Endothelial cell of umbilical vein (primary cell): Measurements from ENCODE around the gene SMIM14.

ENCODE experiments used
- CTCF ChIP-seq, 2 donors: IDR thresholded peaks; 1 replicate in 1 of 2; 2 replicates in 1 of 2; pipeline ENCODE4 v1.5.1; 2011; ENCODE audit warnings: low read length in 2 of 2, mild to moderate bottlenecking in 2 of 2, moderate library complexity in 2 of 2, control low read depth in 1 of 2, inconsistent platforms in 1 of 2, low read depth in 1 of 2; ENCODE audit not compliant: insufficient read depth in 1 of 2; ENCODE audit errors: extremely low read depth in 1 of 2
- EZH2 ChIP-seq: IDR thresholded peaks from 2 replicates; pipeline ENCODE4 v1.6.1; 2012; ENCODE audit warnings: borderline replicate concordance, low read depth, mild to moderate bottlenecking, moderate library complexity, low read length, inconsistent platforms; ENCODE audit not compliant: severe bottlenecking
- FOS ChIP-seq: IDR thresholded peaks from 2 replicates; pipeline ENCODE4 v1.6.1; 2011; ENCODE audit warnings: mild to moderate bottlenecking, low read length, moderate library complexity, borderline replicate concordance; ENCODE audit not compliant: insufficient read depth
- JUN ChIP-seq: IDR thresholded peaks from 2 replicates; pipeline ENCODE4 v1.6.1; 2011; ENCODE audit warnings: borderline replicate concordance, low read depth; ENCODE audit not compliant: insufficient read length, insufficient read depth
- MAX ChIP-seq: IDR thresholded peaks from 2 replicates; pipeline ENCODE4 v1.6.1; 2011; ENCODE audit not compliant: insufficient read depth, insufficient read length
- MYC ChIP-seq: IDR thresholded peaks from one replicate; pipeline ENCODE4 v1.6.1; 2011; ENCODE audit warnings: mild to moderate bottlenecking, low read depth, low read length
- POLR2A ChIP-seq: IDR thresholded peaks from 2 replicates; pipeline ENCODE4 v1.6.1; 2012; ENCODE audit warnings: low read depth, mild to moderate bottlenecking, control low read depth, low read length

- no peak for TF ChIP-seq CTCF (IDR thresholded peaks at IDR 0.05; ENCODE audit: extremely low read depth in 1 of 2, insufficient read depth in 1 of 2, low read depth in 1 of 2, low read length in 2 of 2)
- TF ChIP-seq EZH2: no peak
- TF ChIP-seq POLR2A: no peak
- TF ChIP-seq MAX: no peak
- TF ChIP-seq JUN: no peak
- no peak for TF ChIP-seq FOS
- no peak for TF ChIP-seq MYC
Measured at GRCh38 chr4:39620551-39621313, 17.9 kb downstream of the SMIM14 start.
